GM20000 (cell line): ENCODE data around the gene NUP37.

Experiments
- DNase-seq: peaks from one replicate; pipeline ENCODE4 v3.0.0; 2012; ENCODE audit warnings: low spot score
- CTCF ChIP-seq: IDR thresholded peaks from 2 replicates; pipeline ENCODE4 v1.5.1; 2012; ENCODE audit warnings: mild to moderate bottlenecking, control low read depth; ENCODE audit errors: extremely low read depth, missing control alignments

Gene NUP37

GRCh38 chr12:102067574-102068258, 52.2 kb downstream of the NUP37 start:
- DNase-seq, result no peak
- TF ChIP-seq CTCF, result no peak

- no peak for TF ChIP-seq CTCF
- no peak for DNase-seq
Measured at GRCh38 chr12:102064476-102064875, 55.4 kb downstream of the NUP37 start.

GRCh38 chr12:102063069-102063468, 56.8 kb downstream of the NUP37 start:
- TF ChIP-seq CTCF, result no peak
- no peak for DNase-seq

- no peak for TF ChIP-seq CTCF
Measured at GRCh38 chr12:102062419-102062806, 57.5 kb downstream of the NUP37 start.

GRCh38 chr12:102061560-102062418, 58.1 kb downstream of the NUP37 start, which contains the start of gene WASHC3:
Gene WASHC3 (minus strand): TSS chr12:102061991. CDS start chr12:102061962, 29 bp downstream.
- peak; percentile 84 for DNase-seq
- TF ChIP-seq CTCF, result no peak

More at GRCh38 chr12:102062419-102062806, 57.5 kb downstream of the NUP37 start:
- DNase-seq, result no peak

GRCh38 chr12:102061096-102061559, 58.8 kb downstream of the NUP37 start:
- TF ChIP-seq CTCF, result no peak
- DNase-seq, result peak; percentile 41

- DNase-seq, result no peak
- no peak for TF ChIP-seq CTCF
Measured at GRCh38 chr12:102059343-102059742, 60.6 kb downstream of the NUP37 start.
